NCI-H1105 (cell line): ENCODE measurements around the gene SLAIN2.
"Not testable (repeated sequence)": the region's sequence is repeated elsewhere in the genome, so short reads cannot be mapped to it uniquely, and the experiment has no call there.

ENCODE experiments used
- DNase-seq: peaks from one replicate; lab custom pipeline; 2025; lab: John Stamatoyannopoulos, UW

Gene SLAIN2

DNA sequence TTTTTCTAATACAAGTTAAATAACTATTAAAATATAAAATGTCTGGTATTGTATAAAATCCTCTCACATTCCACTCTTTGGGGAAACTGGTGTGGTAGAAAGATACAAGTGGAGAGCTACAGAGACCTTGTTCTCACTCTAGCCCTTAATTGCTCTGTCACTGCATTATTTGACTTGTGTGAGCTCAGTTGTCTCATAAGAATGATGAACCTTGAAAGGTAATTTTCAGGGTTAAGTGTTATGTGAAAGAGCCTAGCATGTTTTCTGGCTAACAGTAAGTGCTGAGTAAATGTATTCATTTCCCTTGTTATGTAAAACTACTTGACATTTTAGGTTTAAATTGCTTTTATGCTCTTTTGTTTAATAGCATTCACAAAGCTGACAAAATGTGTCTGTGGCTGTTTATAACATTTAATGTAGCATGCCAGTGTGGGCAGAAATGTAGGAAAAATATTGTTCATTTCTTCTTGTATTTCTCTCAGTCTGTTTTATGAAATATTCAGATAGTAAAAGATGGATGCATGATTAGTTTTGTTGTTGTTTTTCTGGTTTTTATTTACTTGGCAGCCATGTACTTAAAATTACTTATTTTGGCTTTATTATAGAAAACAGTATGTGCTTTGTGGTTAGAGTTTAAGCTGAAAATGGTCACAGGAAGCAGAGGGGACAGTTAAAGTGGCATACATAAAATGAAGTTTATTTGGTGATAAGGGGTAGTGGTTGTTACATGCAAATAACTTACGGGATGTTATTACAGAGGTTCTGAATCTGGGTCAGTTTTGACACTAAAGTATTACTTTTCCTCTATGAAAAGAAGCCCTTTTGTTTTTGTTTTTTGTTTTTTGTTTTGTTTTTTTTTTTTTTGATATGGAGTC, 29.2 kb downstream of the SLAIN2 start:
- DNase-seq = no peak

DNA sequence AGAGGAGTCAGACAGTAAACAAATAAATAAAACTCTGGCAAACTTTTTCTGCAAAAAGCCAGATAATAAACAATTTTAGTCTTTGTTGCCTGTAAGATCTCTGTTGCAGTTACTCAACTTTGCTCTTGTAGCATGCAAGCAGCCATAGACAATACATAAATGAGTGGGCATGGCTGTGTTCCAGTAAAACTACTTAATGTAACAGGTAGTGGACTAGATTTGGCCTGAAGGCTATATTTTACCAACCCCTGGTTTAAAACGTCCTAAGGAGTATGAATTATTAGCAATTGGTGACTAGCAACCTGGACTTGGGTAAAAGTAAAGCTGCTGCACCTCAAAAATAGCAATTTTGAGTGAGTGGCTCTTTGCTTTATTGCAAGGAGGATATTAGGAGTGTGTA, 30.9 kb downstream of the SLAIN2 start:
- no peak for DNase-seq

DNA sequence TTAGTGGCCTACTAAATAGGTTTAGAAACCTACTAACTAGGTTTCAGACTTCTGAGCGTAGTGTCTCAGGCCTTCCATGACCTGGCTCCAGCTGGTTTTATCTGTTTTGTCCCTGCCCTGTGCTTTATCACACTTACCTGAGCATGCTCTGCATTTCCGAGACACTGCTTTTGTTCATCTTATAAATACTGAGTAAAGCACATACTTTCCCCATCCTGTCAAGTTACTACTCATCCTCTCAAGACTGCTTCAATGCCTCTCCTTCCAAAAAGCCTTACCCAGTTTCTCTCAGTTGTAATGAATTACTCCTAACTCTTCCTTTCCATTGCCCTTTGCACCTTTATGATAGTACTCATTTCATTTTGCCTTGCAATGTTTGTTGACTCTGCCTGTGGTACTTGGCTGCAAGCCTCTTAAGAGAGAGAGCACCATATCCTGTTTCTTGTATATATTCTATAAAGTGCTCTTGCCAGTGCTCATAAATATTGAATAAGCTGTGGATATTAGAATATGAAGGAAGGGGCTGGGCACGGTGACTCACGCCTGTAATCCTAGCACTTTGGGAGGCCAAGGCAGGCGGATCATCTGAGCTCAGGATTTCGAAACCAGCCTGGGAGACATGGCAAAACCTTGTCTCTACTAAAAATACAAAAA, 34.4 kb downstream of the SLAIN2 start:
- no peak for DNase-seq

DNA sequence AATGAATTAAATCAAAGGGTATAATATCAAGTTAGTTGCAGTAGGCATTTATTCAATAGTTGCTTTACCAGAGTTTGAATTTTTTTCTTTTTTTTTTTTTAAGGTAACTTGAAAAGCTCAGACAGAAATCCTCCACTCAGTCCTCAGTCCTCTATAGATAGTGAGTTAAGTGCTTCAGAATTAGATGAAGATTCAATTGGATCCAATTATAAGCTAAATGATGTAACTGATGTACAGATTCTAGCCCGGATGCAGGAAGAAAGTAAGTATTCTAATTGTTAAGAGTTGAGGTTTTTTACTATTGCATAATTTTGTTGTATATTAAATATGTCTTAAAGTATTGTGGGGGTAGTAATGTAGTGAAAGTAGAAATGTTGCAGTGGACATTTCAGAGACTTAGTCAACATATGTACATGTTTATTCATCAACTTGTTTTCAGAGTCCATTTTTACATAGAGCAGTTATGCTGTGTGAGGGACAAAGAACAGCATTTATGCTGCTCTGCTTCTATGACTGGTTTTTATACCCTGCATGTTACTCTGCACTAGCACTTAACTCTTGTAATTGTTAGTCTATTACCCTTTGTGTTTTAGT, 38.4 kb downstream of the SLAIN2 start:
- no peak for DNase-seq

DNA sequence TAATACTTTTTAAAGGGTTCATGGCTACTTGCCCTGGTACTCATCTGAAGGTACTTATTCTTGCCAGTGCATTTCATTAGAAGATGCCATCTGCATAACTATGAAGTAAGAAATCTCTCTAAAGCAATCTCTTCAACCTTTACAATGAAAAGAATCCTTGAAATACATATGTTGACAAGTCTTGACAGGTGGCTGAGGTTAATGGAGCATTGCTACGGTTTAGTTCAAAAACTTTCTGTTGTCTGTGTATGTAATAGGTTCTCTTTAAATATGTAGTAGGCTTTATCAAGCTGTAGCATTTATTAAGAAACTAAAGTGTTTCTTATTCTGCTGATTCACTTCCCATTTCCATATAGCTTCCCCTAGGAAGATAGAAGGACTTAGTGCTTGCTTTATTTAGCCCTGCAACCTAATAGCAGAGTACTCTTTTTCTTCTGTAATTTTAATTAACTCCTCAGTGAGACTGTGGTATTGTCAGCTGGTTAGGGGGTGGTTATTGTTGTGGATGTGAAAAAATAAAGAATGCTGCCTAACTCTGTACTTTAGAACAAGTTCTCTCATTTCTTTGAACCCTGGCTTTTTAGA, 39.3 kb downstream of the SLAIN2 start:
- DNase-seq = no peak

DNA sequence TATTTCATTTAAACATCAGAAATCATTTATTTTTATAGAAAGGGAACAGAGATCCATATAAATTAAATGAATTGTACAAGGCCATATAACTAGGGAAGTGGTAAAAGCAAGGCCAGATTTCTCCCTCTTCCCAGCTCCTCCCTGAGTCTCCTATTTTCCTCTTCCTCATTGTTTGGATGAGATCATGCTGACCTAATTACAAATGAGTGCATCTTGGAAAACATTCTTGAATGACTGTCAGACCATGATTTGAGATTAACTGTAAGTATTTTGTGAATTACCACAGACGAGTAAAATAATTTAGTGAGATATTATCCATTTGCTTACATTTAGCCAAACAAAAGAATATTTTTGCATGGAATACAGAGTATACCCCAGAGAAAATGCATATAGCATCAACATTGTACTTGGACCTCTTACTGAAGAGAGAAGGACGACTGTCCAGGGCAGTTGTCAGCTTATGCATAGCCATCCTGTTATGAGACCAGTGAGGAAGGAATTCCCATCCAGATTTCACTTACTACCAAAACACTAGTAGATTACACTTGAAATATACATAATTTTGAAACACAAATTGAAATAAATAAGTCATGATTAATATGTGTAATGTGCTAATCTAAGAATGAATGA, 47.3 kb downstream of the SLAIN2 start:
- no peak for DNase-seq

DNA sequence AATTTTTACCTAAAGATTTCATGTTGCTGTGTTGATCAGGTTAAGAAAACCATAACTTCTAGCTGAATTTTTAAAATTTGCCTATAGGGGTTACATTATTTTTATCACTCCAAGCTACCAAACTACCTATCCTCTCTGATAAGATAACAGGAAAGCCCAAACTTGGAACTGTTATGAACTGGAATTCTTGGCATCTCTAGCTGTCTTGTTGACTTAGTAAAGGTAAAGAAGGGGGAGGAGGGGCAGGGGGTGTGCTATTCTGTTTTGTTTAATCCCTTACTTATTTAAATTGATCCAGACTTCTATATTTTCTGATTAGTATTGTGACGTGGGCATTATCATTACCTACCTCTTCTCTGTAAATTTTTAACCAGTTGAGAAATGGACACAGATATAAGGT, 54.7 kb downstream of the SLAIN2 start:
- DNase-seq = no peak

DNA sequence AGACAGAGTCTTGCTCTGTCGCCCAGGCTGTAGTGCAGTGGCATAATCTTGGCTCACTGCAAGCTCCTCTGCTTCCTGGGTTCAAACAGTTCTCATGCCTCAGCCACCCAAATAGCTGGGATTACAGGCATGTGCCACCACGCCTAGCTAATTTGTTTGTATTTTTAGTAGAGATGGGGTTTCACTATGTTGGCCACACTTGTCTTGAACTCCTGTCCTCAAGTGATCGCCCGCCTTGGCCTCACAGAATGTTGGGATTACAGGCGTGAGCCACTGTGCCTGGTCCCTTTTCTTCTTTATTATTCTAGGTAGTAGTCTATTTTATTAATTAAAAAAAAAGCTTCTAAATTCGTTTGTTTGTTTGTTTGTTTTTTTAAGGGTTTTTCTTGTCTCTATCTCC, 59.1 kb downstream of the SLAIN2 start:
- no peak for DNase-seq

DNA sequence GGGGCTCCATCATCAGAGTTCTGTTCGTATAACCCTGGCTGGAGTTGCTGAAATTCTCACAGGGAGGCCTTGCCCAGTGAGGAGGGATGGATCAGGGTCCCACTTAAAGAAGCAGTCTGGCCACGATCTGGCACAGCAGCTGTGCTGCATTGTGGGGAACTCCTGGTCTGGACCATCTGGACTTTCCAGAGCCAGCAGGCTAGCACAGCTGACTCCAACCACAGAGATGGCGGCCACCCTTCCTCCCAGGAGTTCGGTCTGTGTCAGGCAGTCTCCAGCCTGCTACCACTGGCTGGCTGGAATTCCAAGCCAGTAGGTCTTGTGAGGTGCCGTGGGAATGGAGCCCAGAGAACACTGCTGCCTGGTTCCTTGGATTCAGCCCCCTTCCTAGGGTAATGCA, 62.0 kb downstream of the SLAIN2 start:
- no peak for DNase-seq

DNA sequence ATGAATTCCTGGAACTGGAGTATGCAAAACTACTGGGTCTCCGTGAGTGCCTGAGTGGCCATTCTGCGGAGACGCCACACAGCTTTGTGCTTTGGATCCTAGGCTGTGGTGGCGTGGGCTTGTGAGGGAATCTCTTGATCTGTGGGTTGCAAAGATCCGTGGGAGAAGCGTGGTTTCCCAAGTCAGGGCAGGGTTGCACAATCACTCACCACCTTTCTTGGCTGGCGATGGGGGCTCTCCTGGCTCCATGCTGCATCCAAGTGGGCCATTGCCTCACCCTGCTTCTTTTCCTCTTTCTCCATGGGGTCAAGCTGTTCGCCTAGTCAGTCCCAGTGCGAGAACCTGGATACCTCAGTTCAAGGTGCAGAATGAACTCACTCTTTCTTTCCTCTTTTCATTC, 62.5 kb downstream of the SLAIN2 start:
- DNase-seq = no peak

DNA sequence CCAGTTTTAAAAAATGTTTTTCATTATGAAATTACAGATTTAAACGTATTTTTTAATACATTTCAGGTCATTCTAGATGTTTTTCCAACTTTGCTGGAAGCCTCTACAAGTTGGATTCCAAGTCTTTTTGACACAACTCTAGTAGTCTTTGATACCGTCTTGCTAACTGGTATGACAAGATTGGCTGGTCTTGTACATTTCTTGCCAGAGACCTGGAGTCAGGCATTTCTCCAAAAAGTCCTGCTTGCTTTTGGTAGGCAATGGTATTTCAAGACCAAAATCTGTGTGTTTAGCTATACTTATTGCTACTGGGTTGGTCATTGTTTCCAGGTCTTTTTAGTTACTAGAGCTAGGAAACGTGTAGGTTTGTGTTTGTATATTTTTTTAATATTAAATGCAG, 64.6 kb downstream of the SLAIN2 start:
- no peak for DNase-seq

DNA sequence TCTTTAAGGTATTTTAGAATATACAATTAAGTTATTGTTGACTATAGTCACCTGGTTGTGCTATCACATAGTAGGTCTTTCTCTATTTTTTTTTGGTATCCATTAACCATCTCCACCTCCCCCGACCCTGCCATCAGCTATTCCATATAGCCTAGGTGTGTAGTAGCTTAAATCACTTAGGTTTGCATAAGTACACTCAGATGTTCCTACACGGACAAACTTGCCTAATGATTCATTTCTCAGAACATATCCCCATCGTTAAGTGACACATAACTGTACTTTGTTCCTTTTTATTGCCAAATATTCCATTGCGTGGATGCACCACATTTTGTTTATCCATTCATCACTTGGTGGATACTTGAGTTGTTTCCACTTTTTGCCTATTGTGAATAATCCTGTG, 67.9 kb downstream of the SLAIN2 start:
- DNase-seq = no peak

DNA sequence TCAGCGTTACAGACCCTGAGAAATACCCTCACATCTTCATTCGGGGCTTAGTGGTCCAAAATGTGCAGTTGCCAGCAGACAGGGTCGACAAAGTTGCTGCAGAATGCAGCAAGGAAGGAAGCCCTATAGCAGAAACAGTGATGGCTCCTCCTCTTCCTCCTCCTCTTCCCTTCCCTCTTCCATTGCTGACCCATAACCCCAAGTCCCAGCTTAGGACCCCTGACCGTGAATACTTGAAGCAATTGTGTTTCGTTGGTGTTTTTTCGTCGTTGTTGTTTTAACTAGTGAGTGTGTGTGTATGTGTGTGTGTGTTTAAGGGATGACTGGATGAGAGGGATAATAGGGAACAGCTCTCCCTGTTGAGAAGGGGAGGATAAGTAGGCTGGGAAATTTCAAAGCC, 69.5 kb downstream of the SLAIN2 start:
- DNase-seq = no peak

DNA sequence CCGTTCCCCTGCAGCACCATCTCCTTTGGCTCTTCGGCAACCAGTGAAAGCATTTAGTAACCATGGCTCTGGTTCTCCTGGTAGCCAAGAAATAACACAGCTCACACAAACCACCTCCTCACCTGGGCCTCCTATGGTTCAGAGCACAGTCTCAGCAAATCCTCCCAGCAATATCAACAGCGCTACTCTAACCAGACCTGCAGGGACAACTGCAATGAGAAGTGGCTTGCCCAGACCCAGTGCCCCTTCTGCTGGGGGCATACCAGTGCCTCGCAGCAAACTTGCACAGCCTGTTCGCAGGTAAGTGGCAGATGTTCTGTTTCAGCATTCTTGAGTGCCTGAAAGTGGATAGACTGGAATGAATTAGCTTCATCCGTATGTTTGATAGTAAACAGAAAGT, 78.8 kb downstream of the SLAIN2 start:
- no peak for DNase-seq

DNA sequence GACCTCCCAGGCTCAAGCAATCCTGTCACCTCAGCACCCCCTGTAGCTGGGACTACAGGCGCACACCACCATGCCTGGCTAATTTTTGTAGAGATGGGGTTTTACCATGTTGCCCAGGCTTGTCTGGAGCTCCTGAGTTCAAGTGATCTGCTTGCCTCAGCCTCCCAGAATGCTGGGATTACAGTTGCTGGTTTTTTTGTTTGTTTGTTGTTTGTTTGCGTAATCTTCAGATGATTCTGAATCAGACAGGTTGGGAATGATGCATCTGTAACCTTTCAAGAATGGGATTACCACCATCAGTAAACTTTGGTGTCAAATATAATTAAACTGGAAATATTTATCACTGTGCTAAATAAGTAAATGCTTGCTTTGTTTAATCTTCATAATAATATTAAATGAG, 79.8 kb downstream of the SLAIN2 start:
- DNase-seq = no peak

DNA sequence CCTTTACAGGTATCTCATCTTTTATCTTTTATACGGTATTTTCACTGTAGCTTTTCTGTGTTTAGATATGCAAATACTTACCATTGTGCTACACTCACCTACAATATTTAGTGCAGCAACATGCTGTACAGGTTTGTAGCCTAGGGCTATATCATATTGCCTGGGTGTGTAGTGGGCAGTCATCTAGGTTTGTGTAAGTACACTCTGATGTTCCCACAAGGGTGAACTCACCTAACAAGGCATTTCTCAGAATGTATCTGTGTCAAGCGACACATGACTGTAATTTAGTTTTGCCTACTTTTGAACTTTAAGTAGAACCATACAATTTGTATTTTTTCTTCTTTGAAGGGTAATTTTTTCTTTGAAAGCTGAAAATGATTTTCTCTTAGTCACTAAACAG, 87.6 kb downstream of the SLAIN2 start:
- DNase-seq = no peak

DNA sequence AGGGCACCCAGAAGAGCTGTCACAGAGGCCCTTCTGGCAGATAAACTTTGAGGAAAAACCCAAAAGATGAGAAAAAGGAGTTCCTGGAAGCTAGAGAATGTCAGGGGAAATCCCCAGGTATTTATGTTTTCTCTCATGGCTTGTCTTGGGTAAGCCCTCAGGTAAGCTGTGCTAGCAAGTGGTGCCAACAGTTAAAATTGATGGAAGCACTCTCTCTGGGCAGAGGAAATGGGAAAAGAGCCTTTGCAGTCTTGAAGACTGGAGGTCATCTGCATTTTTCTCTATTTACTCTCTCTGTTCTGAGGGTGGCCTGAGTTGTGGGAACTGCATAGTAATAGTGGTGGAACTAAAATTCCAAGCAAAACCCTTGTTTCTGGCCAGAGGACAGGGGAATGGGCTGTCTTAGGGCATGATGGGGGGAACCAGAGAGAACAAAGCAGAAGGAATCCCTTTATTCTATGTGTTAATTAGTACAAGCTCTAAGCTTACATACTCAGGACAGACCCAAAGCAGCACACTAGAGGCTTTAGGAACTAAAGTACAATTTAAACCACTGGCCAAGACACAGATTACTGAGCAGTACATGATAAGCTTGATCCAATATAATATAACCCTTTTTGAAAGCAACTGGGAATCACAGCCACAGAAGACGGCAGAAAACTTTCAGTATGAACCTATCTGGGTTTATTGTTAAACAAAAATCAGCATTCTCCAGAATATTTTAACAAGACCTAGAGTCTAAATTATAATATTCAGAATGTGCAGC, 88.6 kb downstream of the SLAIN2 start:
- DNase-seq = no peak

DNA sequence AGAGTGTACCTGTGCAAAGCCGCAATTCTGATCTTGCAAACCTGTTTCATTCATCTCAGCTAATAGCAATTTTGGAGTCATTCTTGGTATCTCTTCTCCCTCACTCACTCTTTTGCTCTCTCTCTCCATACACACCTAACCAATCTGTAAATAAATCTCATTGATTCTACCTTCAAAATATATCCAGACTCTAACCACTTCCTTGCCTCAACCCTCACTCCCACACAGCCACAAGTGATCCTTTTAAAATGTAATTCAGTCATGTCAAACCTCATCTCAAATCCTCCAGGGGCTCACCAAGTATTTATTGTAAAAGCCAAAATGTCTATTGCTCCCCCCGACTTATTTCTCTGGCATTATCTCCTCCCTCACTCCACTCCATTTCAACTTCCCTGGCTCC, 90.1 kb downstream of the SLAIN2 start:
- DNase-seq = no peak

DNA sequence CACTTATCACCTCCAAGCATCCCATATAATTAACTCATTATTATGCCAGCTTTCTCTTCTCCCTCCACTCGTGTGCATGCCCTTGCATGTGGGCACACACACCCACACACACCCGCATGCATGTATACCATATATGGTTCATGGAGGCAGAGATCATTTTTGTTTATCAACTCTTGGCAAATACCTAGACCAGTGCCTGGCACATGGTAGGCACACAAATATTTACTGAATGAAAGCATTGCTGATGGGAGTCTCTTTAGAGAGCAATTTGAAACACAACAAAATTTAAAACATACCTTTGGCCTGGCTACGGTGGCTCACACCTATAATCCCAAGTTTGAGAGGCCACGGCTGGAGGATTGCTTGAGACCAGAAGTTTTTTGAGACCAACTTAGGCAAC, 90.7 kb downstream of the SLAIN2 start:
- no peak for DNase-seq

DNA sequence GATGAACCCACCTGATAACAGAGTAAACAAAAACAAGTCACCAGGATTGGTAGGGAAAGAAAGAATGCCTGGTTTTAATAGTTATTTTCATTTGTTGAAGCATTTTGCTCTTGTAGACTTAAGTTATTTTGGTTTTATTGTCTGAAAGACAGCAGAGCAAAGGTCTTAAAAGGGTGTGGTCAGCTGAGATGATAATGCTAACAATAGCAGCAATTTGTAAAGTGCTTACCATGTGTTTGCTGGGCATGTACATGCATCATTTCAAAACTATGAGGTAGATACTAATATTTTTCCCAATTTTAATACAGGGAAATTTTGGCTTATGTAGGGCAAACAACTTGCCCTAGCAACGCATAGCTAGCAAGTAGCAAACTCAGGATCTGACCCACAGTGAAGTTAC, 95.0 kb downstream of the SLAIN2 start:
- no peak for DNase-seq

DNA sequence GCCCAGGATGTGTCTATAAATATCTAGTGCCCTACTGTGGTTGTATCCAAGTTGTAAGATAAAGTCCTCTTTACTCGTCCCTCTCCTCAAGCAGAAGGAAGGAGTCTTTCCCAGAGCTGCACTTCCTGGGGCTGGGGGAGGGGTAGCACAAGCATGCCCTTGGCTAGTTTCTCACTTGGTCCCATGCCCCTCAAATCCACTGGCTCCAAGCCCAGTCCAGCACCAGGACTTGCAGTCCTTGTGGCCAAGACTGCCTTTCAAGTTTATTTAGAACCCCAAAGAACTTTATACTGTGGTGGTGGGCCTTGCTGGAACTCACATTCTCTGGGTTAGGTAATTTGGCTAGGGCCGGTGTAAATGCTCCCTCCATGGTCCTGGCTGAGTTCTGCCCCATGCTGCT, 98.7 kb downstream of the SLAIN2 start:
- DNase-seq = no peak

DNA sequence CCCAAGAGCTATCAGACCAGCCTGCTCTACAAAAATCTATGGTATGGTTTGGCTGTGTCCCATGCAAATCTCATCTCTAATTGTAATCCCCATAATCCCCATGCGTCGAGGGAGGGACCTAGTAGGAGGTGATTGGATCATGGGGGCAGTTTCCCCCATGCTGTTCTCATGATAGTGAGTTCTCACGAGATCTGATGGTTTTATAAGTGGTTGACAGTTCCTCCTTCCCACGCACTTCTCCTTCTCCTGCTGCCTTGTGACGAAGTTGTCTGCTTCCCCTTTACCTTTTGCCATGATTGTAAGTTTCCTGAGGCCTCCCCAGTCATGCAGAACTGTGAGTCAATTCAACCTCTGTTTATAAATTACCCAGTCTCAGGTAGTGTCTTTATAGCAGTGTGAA, 99.6 kb downstream of the SLAIN2 start:
- not testable (repeated sequence) for DNase-seq
